Measurements from ENCODE around the gene VARS1. TPM values are rescaled to one million over a fixed set of nuclear protein-coding genes. Genes with fewer than 3 reads are reported as not detected.

Gene VARS1
- total and polyA plus RNA-seq, 3 donors from 2014 or later = 94.8 to 156 (median 131) TPM

DNA sequence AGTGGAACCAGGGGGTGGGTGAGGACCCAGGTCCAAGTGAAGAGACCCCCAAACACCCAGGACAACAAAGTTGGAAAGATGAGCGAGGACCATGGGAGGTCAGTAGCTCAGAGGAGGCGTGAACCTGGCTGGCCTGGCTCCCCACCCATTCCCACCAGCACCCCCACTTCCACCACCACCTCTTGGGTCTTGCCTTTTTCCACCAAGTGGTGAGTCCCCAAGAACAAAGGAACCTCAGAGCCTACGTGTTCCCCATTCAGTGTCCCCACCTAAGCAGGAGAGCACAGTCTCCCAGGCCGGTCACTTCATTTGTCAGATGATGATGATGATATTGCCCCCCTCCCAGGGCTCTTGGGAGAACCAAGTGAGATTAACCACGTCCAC, 17.9 kb downstream of the VARS1 start:
- 95 to 100% methylated on average over 5 of the region's 5 CpGs for WGBS, 2 donors
- intact Hi-C loops (cut with DNase I; ENCODE audit: low total_unique reads) = no loop called here
- no peaks in the 10 kb centered on the region for H3K27me3 ChIP-seq
- TF ChIP-seq POLR2A (IDR thresholded peaks at IDR 0.05) = no peak
- TF ChIP-seq, protein P1, sequence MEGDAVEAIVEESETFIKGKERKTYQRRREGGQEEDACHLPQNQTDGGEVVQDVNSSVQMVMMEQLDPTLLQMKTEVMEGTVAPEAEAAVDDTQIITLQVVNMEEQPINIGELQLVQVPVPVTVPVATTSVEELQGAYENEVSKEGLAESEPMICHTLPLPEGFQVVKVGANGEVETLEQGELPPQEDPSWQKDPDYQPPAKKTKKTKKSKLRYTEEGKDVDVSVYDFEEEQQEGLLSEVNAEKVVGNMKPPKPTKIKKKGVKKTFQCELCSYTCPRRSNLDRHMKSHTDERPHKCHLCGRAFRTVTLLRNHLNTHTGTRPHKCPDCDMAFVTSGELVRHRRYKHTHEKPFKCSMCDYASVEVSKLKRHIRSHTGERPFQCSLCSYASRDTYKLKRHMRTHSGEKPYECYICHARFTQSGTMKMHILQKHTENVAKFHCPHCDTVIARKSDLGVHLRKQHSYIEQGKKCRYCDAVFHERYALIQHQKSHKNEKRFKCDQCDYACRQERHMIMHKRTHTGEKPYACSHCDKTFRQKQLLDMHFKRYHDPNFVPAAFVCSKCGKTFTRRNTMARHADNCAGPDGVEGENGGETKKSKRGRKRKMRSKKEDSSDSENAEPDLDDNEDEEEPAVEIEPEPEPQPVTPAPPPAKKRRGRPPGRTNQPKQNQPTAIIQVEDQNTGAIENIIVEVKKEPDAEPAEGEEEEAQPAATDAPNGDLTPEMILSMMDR (IDR thresholded peaks at IDR 0.05) = no peak
- DNase-seq = no peak
- H3K4me3 ChIP-seq = no peak overlapping the region
- H3K36me3 ChIP-seq (ENCODE audit: low read depth, missing control alignments) = no peaks in the 10 kb centered on the region
- no peak overlapping the region for H3K27ac ChIP-seq
- peaks cover 12% of the 10 kb centered on the region for H3K4me1 ChIP-seq
- H3K9me3 ChIP-seq = no peaks in the 10 kb centered on the region

DNA sequence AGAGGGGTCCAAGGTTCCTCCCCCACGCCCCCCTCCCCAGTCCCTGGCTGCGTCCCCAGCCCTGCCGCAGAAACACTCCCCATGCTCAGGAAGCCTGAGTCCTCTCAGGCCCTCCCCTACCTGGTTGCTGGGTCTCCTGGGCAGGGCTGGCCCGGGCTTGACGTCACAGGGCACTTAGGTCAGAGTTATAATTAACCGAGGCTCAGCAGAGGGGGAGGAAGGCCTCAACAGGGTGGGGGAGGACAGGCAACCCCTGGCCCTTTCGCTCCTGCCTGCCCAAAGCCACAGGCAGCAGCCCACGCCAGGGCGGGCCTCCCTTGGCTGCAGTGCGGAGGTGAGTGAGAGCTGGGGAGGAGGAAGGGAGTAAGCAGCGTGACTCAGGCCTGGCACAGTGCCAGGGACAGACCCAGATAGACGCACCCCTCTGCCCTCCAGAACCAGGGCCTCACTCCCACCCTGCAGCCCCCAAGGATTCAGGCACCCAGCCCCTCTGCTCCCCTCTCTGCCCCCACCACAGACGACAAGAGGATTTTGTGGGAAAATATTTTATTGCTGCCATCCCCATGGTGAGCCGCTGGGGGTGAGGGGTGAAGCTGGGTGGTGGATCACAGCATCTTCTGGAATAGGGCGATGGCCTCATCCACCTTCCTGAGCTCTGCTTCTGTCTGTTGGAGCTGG, 18.4 kb downstream of the VARS1 start, which contains the start of gene VWA7:
Gene VWA7, minus strand, starts transcription at position 340 of the 678 bp plus-strand sequence. CDS start 549 bp downstream, outside the sequence.
- WGBS, 2 donors = 31 to 40% methylated on average over 7 to 15 of the region's 15 CpGs
- peak; percentile 85 for DNase-seq
- H3K27ac ChIP-seq = peak within 1 kb of the TSS in 1 of 2 donors; percentile 19
- peaks cover 12% of the 10 kb centered on the region for H3K4me1 ChIP-seq
- H3K9me3 ChIP-seq = no peaks in the 10 kb centered on the region
- intact Hi-C loops (cut with DNase I; ENCODE audit: low total_unique reads) = no loop called here
- no peaks in the 10 kb centered on the region for H3K36me3 ChIP-seq (ENCODE audit: low read depth, missing control alignments)
- no peaks in the 10 kb centered on the region for H3K27me3 ChIP-seq
- H3K4me3 ChIP-seq = no peak within 1 kb of the TSS
- TF ChIP-seq, protein P1 (IDR thresholded peaks at IDR 0.05) = no peak

DNA sequence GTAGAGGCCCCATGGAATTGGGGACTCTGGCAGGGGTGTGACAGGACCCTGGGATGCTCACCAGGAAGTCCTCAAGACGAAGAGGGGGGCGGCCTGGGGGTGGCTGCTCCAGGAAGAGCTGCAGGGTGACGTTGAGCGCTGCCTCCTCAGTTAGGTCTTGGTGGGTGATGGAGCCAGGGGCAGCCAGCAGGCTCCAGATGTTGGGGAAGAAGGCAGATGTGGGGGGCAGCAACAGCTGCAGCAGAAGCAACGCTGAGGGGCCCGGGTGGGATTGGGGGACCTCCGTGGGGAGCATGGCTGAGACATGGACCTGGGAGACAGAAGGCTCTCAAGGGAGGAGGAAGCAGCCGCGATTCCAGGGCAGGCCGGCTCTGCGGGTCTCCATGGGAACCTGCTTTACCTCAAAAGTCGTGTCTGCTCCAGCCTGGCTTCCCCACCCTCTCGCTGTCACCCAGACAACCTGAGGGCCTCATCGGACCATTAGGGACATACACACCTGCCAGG, 19.0 kb downstream of the VARS1 start:
- H3K27me3 ChIP-seq = no peaks in the 10 kb centered on the region
- H3K4me1 ChIP-seq = peaks cover 12% of the 10 kb centered on the region
- H3K27ac ChIP-seq = peak overlapping the region in 1 of 2 donors; percentile 19
- no peaks in the 10 kb centered on the region for H3K36me3 ChIP-seq (ENCODE audit: low read depth, missing control alignments)
- H3K4me3 ChIP-seq = no peak overlapping the region
- H3K9me3 ChIP-seq = no peaks in the 10 kb centered on the region
- WGBS, 2 donors = 45 to 76% methylated on average over 7 to 14 of the region's 14 CpGs
- TF ChIP-seq, protein P1 (IDR thresholded peaks at IDR 0.05) = no peak
- no peak for TF ChIP-seq POLR2A (IDR thresholded peaks at IDR 0.05)
- intact Hi-C loops (cut with DNase I; ENCODE audit: low total_unique reads) = no loop called here
- no peak for DNase-seq

DNA sequence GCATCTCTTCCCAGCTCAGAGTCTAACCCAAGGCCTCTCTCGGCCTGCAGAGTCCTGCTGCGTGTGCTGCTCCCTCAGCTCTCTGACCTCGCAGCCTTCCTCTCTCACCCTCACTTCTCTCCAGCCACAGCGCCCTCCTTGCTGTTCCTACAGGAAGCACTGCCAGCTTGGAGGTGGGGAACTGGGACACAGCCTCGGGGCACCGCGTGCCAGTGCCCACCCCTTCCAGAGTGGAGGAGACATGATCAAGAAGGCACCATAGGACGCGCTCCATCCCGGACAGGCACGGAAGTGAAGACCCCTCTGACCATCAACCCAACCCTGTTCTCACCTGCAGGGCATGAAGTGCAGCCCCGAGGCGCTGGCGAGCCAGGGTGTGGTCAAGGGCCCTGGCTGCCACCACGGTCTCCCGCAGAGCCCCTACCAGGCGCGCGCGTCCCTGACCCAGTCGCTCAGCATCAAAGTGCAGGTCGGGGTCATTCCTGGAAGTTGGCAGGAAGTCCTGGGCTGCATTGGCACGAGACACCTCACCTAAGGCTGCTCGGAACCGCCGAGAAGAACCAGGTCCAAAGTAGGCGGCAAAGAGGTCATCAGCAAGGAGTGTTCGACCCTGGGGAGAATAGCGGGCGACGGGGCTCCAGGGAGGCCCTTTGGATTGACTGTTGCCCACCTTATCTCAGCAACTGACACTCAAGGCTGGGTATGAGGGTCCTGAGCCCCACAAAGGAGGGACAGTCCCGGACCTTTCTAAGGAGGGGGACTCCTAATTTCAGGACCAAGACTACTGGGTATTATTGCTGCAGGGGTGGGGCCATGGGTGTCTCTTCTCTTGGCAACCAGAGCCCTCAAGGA, 19.7 kb downstream of the VARS1 start:
- intact Hi-C loops (cut with DNase I; ENCODE audit: low total_unique reads) = no loop called here

DNA sequence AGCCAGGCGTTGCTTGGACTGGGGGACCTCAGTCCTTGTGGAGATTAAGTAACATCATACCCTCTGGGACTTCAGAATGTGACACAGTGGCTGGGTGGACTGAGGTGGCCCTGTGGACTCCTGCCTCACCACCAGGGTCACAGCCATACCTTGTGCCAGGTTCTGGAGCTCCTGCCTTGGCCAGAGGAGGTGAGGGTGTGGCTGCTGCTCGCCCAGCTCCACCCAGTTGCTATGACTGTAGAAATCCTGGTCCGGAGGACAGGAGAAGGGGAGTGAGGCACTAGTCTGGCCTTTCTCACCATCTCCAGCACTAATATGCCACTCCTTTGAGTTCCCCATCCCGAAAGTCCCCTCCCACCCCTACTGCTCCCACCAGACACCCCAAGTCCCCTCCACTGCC, 20.4 kb downstream of the VARS1 start:
- no peak for DNase-seq
- no peak overlapping the region for H3K4me3 ChIP-seq
- H3K9me3 ChIP-seq = no peaks in the 10 kb centered on the region
- no peaks in the 10 kb centered on the region for H3K36me3 ChIP-seq (ENCODE audit: low read depth, missing control alignments)
- H3K27ac ChIP-seq = no peak overlapping the region
- H3K27me3 ChIP-seq = no peaks in the 10 kb centered on the region
- intact Hi-C loops (cut with DNase I; ENCODE audit: low total_unique reads) = no loop called here
- 71 to 93% methylated on average over 4 of the region's 4 CpGs for WGBS, 2 donors
- TF ChIP-seq, protein P1 (IDR thresholded peaks at IDR 0.05) = no peak
- TF ChIP-seq POLR2A (IDR thresholded peaks at IDR 0.05) = no peak
- H3K4me1 ChIP-seq = peaks cover 12% of the 10 kb centered on the region

More for the DNA sequence above, 19.7 kb downstream of the VARS1 start:
- Histone ChIP-seq H3K4me3 (no peak overlapping the region), H3K36me3 (ENCODE audit: low read depth, missing control alignments) (no peaks in the 10 kb centered on the region), H3K27me3 (no peaks in the 10 kb centered on the region), H3K4me1 (peaks cover 12% of the 10 kb centered on the region), H3K9me3 (no peaks in the 10 kb centered on the region), H3K27ac (no peak overlapping the region)
- TF ChIP-seq POLR2A (IDR thresholded peaks at IDR 0.05) = no peak
- no peak for DNase-seq
- WGBS, 2 donors = 91 to 93% methylated on average over 30 to 32 of the region's 32 CpGs

Data from testis (tissue), 3 donors.